Measurements from ENCODE around the gene IMMT. TPM values are rescaled to one million over a fixed set of nuclear protein-coding genes. Genes with fewer than 3 reads are reported as not detected.

Gene IMMT
- total and polyA plus RNA-seq, 2 of the 8 experiments (the other 6 are each of a cell fraction or from before 2014, with no cell fraction given) = 37.7 to 103 TPM

GRCh38 chr2:86218124-86218523, 22.9 kb upstream of the IMMT start:
- H2BK5ac ChIP-seq (ENCODE audit: low read depth, low read length) = no peak overlapping the region
- no peak overlapping the region for H3K18ac ChIP-seq (ENCODE audit: extremely low read depth, low read length)
- H3K79me2 ChIP-seq (ENCODE audit: control insufficient read depth in 1 of 2, insufficient read depth in 2 of 2, low read length in 2 of 2) = no peaks in the 10 kb centered on the region
- H3K9ac ChIP-seq (replicated peaks in 1 of 4; ENCODE audit: extremely low read depth in 1 of 4, low read depth in 3 of 4, low read length in 3 of 4) = no peak overlapping the region
- no peak overlapping the region for H2AFZ ChIP-seq (ENCODE audit: low read length)
- H3K23ac ChIP-seq (ENCODE audit: insufficient read length) = no peak overlapping the region
- no peak overlapping the region for H3K14ac ChIP-seq (ENCODE audit: insufficient read length)
- no peak overlapping the region for H3K27ac ChIP-seq (ENCODE audit: low read depth, low read length)
- no peaks in the 10 kb centered on the region for H3K79me1 ChIP-seq (ENCODE audit: low read depth, low read length)
- no peak overlapping the region for H2BK20ac ChIP-seq (ENCODE audit: low read length)
- no peak overlapping the region for H4K91ac ChIP-seq (replicated peaks; ENCODE audit: insufficient read length, low read length)
- H3K9me3 ChIP-seq (ENCODE audit: insufficient read depth in 2 of 2, low read depth in 1 of 2, low read length in 1 of 2) = no peaks in the 10 kb centered on the region
- H2BK12ac ChIP-seq (ENCODE audit: low read depth, low read length) = no peak overlapping the region
- no peak overlapping the region for H3K4ac ChIP-seq (replicated peaks; ENCODE audit: insufficient read length, low read depth, low read length)
- peaks cover 0 to 12% (median 3%) of the 10 kb centered on the region in 4 experiments; a peak in 3 of 7 replicates for H3K4me1 ChIP-seq (replicated peaks in 1 of 4; ENCODE audit: control insufficient read depth in 3 of 4, insufficient read depth in 4 of 4, low read length in 3 of 4)
- no peak overlapping the region for H4K5ac ChIP-seq (ENCODE audit: insufficient read length, low read depth, low read length)
- H3K36me3 ChIP-seq (ENCODE audit: control insufficient read depth in 2 of 4, insufficient read depth in 4 of 4, low read length in 3 of 4) = peaks cover 0 to 14% (median 5%) of the 10 kb centered on the region in 4 experiments; a peak in 3 of 8 replicates
- no peaks in the 10 kb centered on the region for H3K27me3 ChIP-seq (replicated peaks in 1 of 4; ENCODE audit: control insufficient read depth in 3 of 4, extremely low read depth in 1 of 4, insufficient read depth in 3 of 4, low read length in 3 of 4)
- no peak overlapping the region for H4K8ac ChIP-seq (ENCODE audit: extremely low read depth, insufficient read depth, low read length)
- no peak overlapping the region for H2BK120ac ChIP-seq (replicated peaks; ENCODE audit: low read depth, low read length)
- DNase-seq (ENCODE audit: low read depth in 1 of 2, low spot score in 2 of 2) (no peak), FAIRE-seq (no peak)
- H4K20me1 ChIP-seq (replicated peaks in 1 of 2; ENCODE audit: control insufficient read depth in 1 of 2, insufficient read depth in 2 of 2, low read length in 2 of 2) = no peaks in the 10 kb centered on the region
- no peak for TF ChIP-seq USF2 (IDR thresholded peaks at IDR 0.05; ENCODE audit: low read length)
- TF ChIP-seq, protein P1, sequence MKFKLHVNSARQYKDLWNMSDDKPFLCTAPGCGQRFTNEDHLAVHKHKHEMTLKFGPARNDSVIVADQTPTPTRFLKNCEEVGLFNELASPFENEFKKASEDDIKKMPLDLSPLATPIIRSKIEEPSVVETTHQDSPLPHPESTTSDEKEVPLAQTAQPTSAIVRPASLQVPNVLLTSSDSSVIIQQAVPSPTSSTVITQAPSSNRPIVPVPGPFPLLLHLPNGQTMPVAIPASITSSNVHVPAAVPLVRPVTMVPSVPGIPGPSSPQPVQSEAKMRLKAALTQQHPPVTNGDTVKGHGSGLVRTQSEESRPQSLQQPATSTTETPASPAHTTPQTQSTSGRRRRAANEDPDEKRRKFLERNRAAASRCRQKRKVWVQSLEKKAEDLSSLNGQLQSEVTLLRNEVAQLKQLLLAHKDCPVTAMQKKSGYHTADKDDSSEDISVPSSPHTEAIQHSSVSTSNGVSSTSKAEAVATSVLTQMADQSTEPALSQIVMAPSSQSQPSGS (IDR thresholded peaks at IDR 0.05; ENCODE audit: low read length) = no peak
- no peak for TF ChIP-seq RNF2 (IDR thresholded peaks at IDR 0.05; ENCODE audit: borderline replicate concordance, low read depth, low read length, missing control alignments, poor library complexity, severe bottlenecking)
- H2AK5ac ChIP-seq (ENCODE audit: low read depth, low read length) = no peak overlapping the region
- ChIA-PET CTCF (ENCODE audit: partially characterized antibody) (interaction anchor here (1.1 kb wide), 1 partner anchor 154 kb away, joined by 5 read pairs; no protein-coding TSS in a partner anchor), POLR2A (ENCODE audit: partially characterized antibody) (no interaction called here)
- H3K23me2 ChIP-seq (ENCODE audit: low read depth, low read length) = no peaks in the 10 kb centered on the region
- H3K4me2 ChIP-seq (ENCODE audit: insufficient read depth in 1 of 2, low read depth in 2 of 2, low read length in 2 of 2) = no peak overlapping the region
- WGBS, 2 experiments (ENCODE audit: extremely low coverage in 1 of 2, insufficient coverage in 1 of 2, insufficient read length in 1 of 2, insufficient replicate concordance in 2 of 2, low coverage in 1 of 2, low lambda C conversion rate in 2 of 2, missing lambda C conversion rate in 1 of 2) = 81% methylated on average over 4 of the region's 4 CpGs; no CpG with 5 or more reads in 1 of the 2 experiments
- H3K4me3 ChIP-seq (ENCODE audit: extremely low read depth in 1 of 4, insufficient read depth in 2 of 4, low read depth in 3 of 4, low read length in 4 of 4) = no peak overlapping the region
- no peak overlapping the region for H2BK15ac ChIP-seq (ENCODE audit: low read length)
- no peak overlapping the region for H3K56ac ChIP-seq (replicated peaks; ENCODE audit: insufficient read length, low read depth, low read length)

Measured in H1 (cell line).